MM.1S (cell line): ENCODE results near the gene RBMS2.

Experiments used
- DNase-seq: peaks from one replicate; pipeline ENCODE4 v3.0.0-alpha.2; 2015
- H2AFZ ChIP-seq: fragments of 300-600 bp; sonication (generic); 2 replicates; pipeline ENCODE4 v1.6.0; 2016; ENCODE audit warnings: antibody characterized with exemption, low read length
- H3F3A ChIP-seq: fragments of 300-600 bp; sonication (generic); 2 replicates; pipeline ENCODE4 v1.6.1; 2016; ENCODE audit warnings: mild to moderate bottlenecking, antibody characterized with exemption, low read length, moderate library complexity, mixed read lengths; ENCODE audit not compliant: insufficient read depth
- H3K27ac ChIP-seq: fragments of 300-600 bp; sonication (generic); 2 replicates; pipeline ENCODE4 v1.5.1; 2016; ENCODE audit warnings: mild to moderate bottlenecking, low read length
- H3K27me3 ChIP-seq: fragments of 300-600 bp; sonication (generic); replicated peaks from 2 replicates; pipeline ENCODE4 v1.6.0; 2016; ENCODE audit warnings: low read length; ENCODE audit not compliant: insufficient read depth
- H3K36me3 ChIP-seq: fragments of 300-600 bp; sonication (generic); replicated peaks from 2 replicates; pipeline ENCODE4 v1.6.1; 2016; ENCODE audit warnings: mild to moderate bottlenecking, low read length, mixed read lengths; ENCODE audit not compliant: insufficient read depth
- H3K4me1 ChIP-seq: fragments of 300-600 bp; sonication (generic); 2 replicates; pipeline ENCODE4 v1.6.1; 2016; ENCODE audit warnings: low read length, mixed read lengths
- H3K4me2 ChIP-seq: fragments of 300-600 bp; sonication (generic); 2 replicates; pipeline ENCODE4 v1.6.0; 2016; ENCODE audit warnings: low read depth, low read length
- H3K4me3 ChIP-seq: fragments of 300-600 bp; sonication (generic); 2 replicates; pipeline ENCODE4 v1.5.1; 2016; ENCODE audit warnings: low read length, mixed read lengths
- H3K79me2 ChIP-seq: fragments of 300-600 bp; sonication (generic); 2 replicates; pipeline ENCODE4 v1.6.1; 2016; ENCODE audit warnings: mixed run types, low read length, mixed read lengths
- H3K9ac ChIP-seq: fragments of 300-600 bp; sonication (generic); 2 replicates; pipeline ENCODE4 v1.6.1; 2016; ENCODE audit warnings: low read length, mixed read lengths
- H3K9me2 ChIP-seq: fragments of 300-600 bp; sonication (generic); replicated peaks from 2 replicates; pipeline ENCODE4 v1.6.1; 2016; ENCODE audit warnings: mild to moderate bottlenecking, low read length, mixed read lengths; ENCODE audit not compliant: insufficient read depth
- H3K9me3 ChIP-seq: fragments of 300-600 bp; sonication (generic); replicated peaks from 2 replicates; pipeline ENCODE4 v1.6.1; 2016; ENCODE audit warnings: mild to moderate bottlenecking, low read length, mixed read lengths; ENCODE audit not compliant: insufficient read depth
- H4K20me1 ChIP-seq: fragments of 300-600 bp; sonication (generic); 2 replicates; pipeline ENCODE4 v1.6.1; 2016; ENCODE audit warnings: mild to moderate bottlenecking, low read length, moderate library complexity, mixed read lengths; ENCODE audit not compliant: insufficient read depth
- CTCF ChIP-seq: fragments of 300-600 bp; sonication (generic); IDR thresholded peaks from 2 replicates; pipeline ENCODE4 v1.5.1; 2016; ENCODE audit warnings: antibody characterized with exemption, low read length, mixed read lengths
- EZH2 ChIP-seq: fragments of 300-600 bp; sonication (generic); optimal IDR thresholded peaks from 2 replicates; pipeline ENCODE3; 2017; ENCODE audit warnings: low read depth, mild to moderate bottlenecking, antibody characterized with exemption, low read length, mixed read lengths
- EZH2phosphoT487 ChIP-seq: fragments of 300-600 bp; sonication (generic); IDR thresholded peaks from 2 replicates; pipeline ENCODE4 v1.6.1; 2018; ENCODE audit warnings: antibody characterized with exemption, low read length

Gene RBMS2

GRCh38 chr12:56541631-56542030, 20.0 kb downstream of the RBMS2 start:
- H3K27ac ChIP-seq, result no peak overlapping the region
- no peak for TF ChIP-seq CTCF
- H3K4me2 ChIP-seq, result no peak overlapping the region
- no peaks in the 10 kb centered on the region for H3K9me2 ChIP-seq
- H3K27me3 ChIP-seq, result no peaks in the 10 kb centered on the region
- H2AFZ ChIP-seq, result no peak overlapping the region
- H3K9ac ChIP-seq, result no peak overlapping the region
- DNase-seq, result no peak
- H3K9me3 ChIP-seq, result no peaks in the 10 kb centered on the region
- no peak overlapping the region for H3K4me3 ChIP-seq
- H3K79me2 ChIP-seq, result no peaks in the 10 kb centered on the region
- no peaks in the 10 kb centered on the region for H3K36me3 ChIP-seq
- H3K4me1 ChIP-seq, result 0 out of 2 replicates have a peak, but pooled peaks cover 3% of the 10 kb centered on the region
- no peaks in the 10 kb centered on the region; the same call in 1 of the 2 replicates for H3F3A ChIP-seq
- no peaks in the 10 kb centered on the region for H4K20me1 ChIP-seq

GRCh38 chr12:56542164-56542563, 20.5 kb downstream of the RBMS2 start:
- H3K9me2 ChIP-seq, result no peaks in the 10 kb centered on the region
- no peaks in the 10 kb centered on the region for H3K9me3 ChIP-seq
- H3K4me2 ChIP-seq, result no peak overlapping the region
- H3K27ac ChIP-seq, result no peak overlapping the region
- no peak overlapping the region for H2AFZ ChIP-seq
- no peaks in the 10 kb centered on the region for H4K20me1 ChIP-seq
- no peak overlapping the region for H3K9ac ChIP-seq
- no peak overlapping the region for H3K4me3 ChIP-seq
- no peaks in the 10 kb centered on the region for H3K36me3 ChIP-seq
- H3F3A ChIP-seq, result no peaks in the 10 kb centered on the region; the same call in 1 of the 2 replicates
- 0 out of 2 replicates have a peak, but pooled peaks cover 3% of the 10 kb centered on the region for H3K4me1 ChIP-seq
- no peaks in the 10 kb centered on the region for H3K27me3 ChIP-seq
- no peaks in the 10 kb centered on the region for H3K79me2 ChIP-seq
- no peak for TF ChIP-seq EZH2phosphoT487
- TF ChIP-seq EZH2, result no peak
- no peak for TF ChIP-seq CTCF
- no peak for DNase-seq

GRCh38 chr12:56545023-56545604, 23.5 kb downstream of the RBMS2 start:
- Histone ChIP-seq H3K4me2 (no peak overlapping the region), H3K4me3 (no peak overlapping the region), H2AFZ (no peak overlapping the region), H3K79me2 (no peaks in the 10 kb centered on the region), H4K20me1 (no peaks in the 10 kb centered on the region), H3K27me3 (no peaks in the 10 kb centered on the region), H3K4me1 (no peaks in the 10 kb centered on the region), H3K9me3 (no peaks in the 10 kb centered on the region), H3K36me3 (no peaks in the 10 kb centered on the region), H3K9me2 (no peaks in the 10 kb centered on the region), H3K27ac (no peak overlapping the region), H3K9ac (no peak overlapping the region), H3F3A (no peaks in the 10 kb centered on the region)
- DNase-seq, result no peak
- TF ChIP-seq EZH2phosphoT487 (no peak), CTCF (no peak), EZH2 (no peak)
